PC-9 (cell line): ENCODE measurements around the gene MCCD1. TPM values are rescaled to one million over a fixed set of nuclear protein-coding genes. Genes with fewer than 3 reads are reported as not detected.
A peak's percentile ranks its signal among the peaks of the same experiment; 100 is the strongest.
"Not testable (repeated sequence)": the region's sequence is repeated elsewhere in the genome, so short reads cannot be mapped to it uniquely, and the experiment has no call there.

Experiments used
- BruUV-seq: library from RNA; stranded (reverse); fragments of 400-500 nt; replicated peaks from 2 replicates; lab custom pipeline; 2021; lab: Mats Ljungman, UMichigan
- CTCF ChIA-PET: fragments of 300-600 bp; sonication (Branson Sonifier 250); formaldehyde crosslinking; loops from one replicate; lab custom pipeline; 2022; ENCODE audit warnings: antibody characterized with exemption; lab: Charles Lee
- POLR2A ChIA-PET: fragments of 300-600 bp; sonication (Branson Sonifier 250); formaldehyde crosslinking; loops from one replicate; lab custom pipeline; 2022; ENCODE audit warnings: antibody characterized with exemption; ENCODE audit not compliant: unreplicated experiment; lab: Charles Lee
- DNase-seq, 2 experiments: peaks; one replicate each; pipeline versions ENCODE4 v3.0.0 to v3.0.0-alpha.2; 2015 to 2022; ENCODE audit warnings: mixed read lengths in 1 of 2
- H2AFZ ChIP-seq: fragments of 200-600 bp; sonication (generic); 2 replicates; pipeline ENCODE4 v1.8.1; 2017; ENCODE audit warnings: antibody characterized with exemption
- H3F3A ChIP-seq: fragments of 200-600 bp; sonication (generic); 2 replicates; pipeline ENCODE4 v1.8.1; 2017; ENCODE audit warnings: antibody characterized with exemption, mild to moderate bottlenecking, low read depth; ENCODE audit not compliant: insufficient read depth
- H3K27ac ChIP-seq: fragments of 200-600 bp; sonication (generic); 2 replicates; pipeline ENCODE4 v1.6.1; 2016; ENCODE audit warnings: mixed run types
- H3K27me3 ChIP-seq: fragments of 200-600 bp; sonication (generic); 2 replicates; pipeline ENCODE4 v1.6.1; 2016; ENCODE audit warnings: low read depth, mixed run types; ENCODE audit not compliant: insufficient read depth
- H3K36me3 ChIP-seq: fragments of 200-600 bp; sonication (generic); 2 replicates; pipeline ENCODE4 v1.6.1; 2016; ENCODE audit warnings: low read depth, mixed run types
- H3K4me1 ChIP-seq: fragments of 200-600 bp; sonication (generic); replicated peaks from 2 replicates; pipeline ENCODE4 v1.6.1; 2016; ENCODE audit warnings: mixed run types; ENCODE audit not compliant: insufficient read depth
- H3K4me2 ChIP-seq: fragments of 200-600 bp; sonication (generic); 2 replicates; pipeline ENCODE4 v1.6.1; 2017; ENCODE audit warnings: mixed run types
- H3K4me3 ChIP-seq: fragments of 200-600 bp; sonication (generic); 2 replicates; pipeline ENCODE4 v1.6.1; 2016; ENCODE audit warnings: mixed run types
- H3K79me2 ChIP-seq: fragments of 200-600 bp; sonication (generic); 2 replicates; pipeline ENCODE4 v1.6.1; 2017; ENCODE audit warnings: low read depth, mixed run types
- H3K9me2 ChIP-seq: fragments of 200-600 bp; sonication (generic); 2 replicates; pipeline ENCODE4 v1.8.1; 2017; ENCODE audit warnings: mild to moderate bottlenecking; ENCODE audit not compliant: insufficient read depth
- H3K9me3 ChIP-seq: fragments of 200-600 bp; sonication (generic); 2 replicates; pipeline ENCODE4 v1.8.1; 2016; ENCODE audit warnings: low read depth; ENCODE audit not compliant: insufficient read depth
- H4K20me1 ChIP-seq: fragments of 200-600 bp; sonication (generic); 2 replicates; pipeline ENCODE4 v1.8.1; 2017; ENCODE audit not compliant: insufficient read depth
- EZH2 ChIP-seq: fragments of 200-600 bp; sonication (generic); IDR thresholded peaks from 2 replicates; pipeline ENCODE4 v1.8.0; 2017; ENCODE audit warnings: antibody characterized with exemption, low read depth
- intact Hi-C: fragments of 100-400 bp; cut with micrococcal nuclease; formaldehyde crosslinking; loops from one replicate; pipeline ENCODE4 v1.10.0; 2022; ENCODE audit not compliant: unreplicated experiment
- total RNA-seq: library from RNA; stranded (reverse); gene quantifications from 2 replicates; pipeline ENCODE4 v1.2.3, GENCODE V29; 2021
- TF ChIP-seq, protein P1 (sequence below): fragments of 200-600 bp; sonication (generic); conservative IDR thresholded peaks from 2 replicates; pipeline ENCODE4 v1.6.1; 2017; ENCODE audit warnings: mixed run types, antibody characterized with exemption, mild to moderate bottlenecking, moderate library complexity

The MCCD1 gene
- total RNA-seq, 1 experiment from 2014 or later, result not detected

DNA sequence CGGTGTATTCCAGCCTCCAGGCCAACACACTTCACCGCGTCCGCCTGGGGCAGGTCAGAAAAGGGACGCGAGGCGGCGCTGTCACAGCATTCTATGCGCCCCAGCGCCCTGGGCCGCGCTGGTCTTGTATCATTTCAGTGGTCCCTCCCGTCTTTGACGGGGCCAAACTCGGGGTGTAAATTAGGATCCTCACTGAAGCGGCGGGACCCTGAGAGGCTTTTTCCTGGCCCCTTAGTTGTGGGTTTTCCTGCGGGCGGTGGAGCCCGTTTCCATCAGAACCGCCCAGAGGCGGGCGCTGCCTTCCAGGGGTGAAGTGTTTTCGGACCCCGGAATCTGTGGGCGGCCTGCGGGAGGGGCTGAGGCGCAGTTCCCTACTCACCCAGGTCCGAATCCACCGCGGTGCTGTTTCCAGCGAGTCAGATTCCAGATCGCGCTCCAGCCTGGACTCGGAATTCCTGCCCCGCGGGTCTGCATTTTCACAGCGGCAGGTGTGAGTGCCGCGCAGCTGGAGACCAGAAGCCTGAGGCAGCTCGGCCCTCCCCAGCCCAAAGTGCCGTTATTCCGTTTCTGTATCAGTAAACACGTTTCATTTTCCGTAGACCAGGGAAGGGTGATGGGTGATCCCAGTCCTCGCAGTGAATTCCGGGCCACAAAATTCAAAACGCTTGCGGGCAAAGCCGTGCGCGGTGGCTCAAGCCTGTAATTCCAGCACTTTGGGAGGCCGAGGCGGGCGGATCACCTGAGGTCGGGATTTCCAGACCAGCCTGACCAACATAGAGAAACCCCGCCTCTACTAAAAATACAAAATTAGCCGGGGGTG is 34.7 kb upstream of the MCCD1 start:
- no peaks in the 10 kb centered on the region for H4K20me1 ChIP-seq
- H3K9me3 ChIP-seq, result no peaks in the 10 kb centered on the region
- no peaks in the 10 kb centered on the region for H3K9me2 ChIP-seq
- BruUV-seq, result TSS peak; percentile 10
- H3F3A ChIP-seq, result no peaks in the 10 kb centered on the region
- ChIA-PET CTCF (interaction anchor here (0.6 to 1.3 kb wide), 2 partner anchors 90 to 105 kb away, joined by 4 read pairs; no protein-coding TSS in a partner anchor), POLR2A (interaction anchor here (0.6 kb wide), 1 partner anchor 31 kb away, joined by 3 read pairs; no protein-coding TSS in a partner anchor)
- H3K4me3 ChIP-seq, result peak overlapping the region; percentile 67
- intact Hi-C loops, result loop anchor here (1.0 to 5.0 kb wide), 4 partner anchors 33 to 104 kb away; partner anchors contain the start of genes ATP6V1G2 and MCCD1
- peak overlapping the region; percentile 79 for H3K4me2 ChIP-seq
- peaks cover 22% of the 10 kb centered on the region for H3K4me1 ChIP-seq
- peak; percentile 54 to 84 for DNase-seq
- no peaks in the 10 kb centered on the region for H3K36me3 ChIP-seq
- peak overlapping the region; percentile 82 for H2AFZ ChIP-seq
- H3K27ac ChIP-seq, result peak overlapping the region; percentile 47; the same call in 1 of the 2 replicates
- peaks cover 17% of the 10 kb centered on the region; the same call in 1 of the 2 replicates for H3K79me2 ChIP-seq
- TF ChIP-seq, protein P1, sequence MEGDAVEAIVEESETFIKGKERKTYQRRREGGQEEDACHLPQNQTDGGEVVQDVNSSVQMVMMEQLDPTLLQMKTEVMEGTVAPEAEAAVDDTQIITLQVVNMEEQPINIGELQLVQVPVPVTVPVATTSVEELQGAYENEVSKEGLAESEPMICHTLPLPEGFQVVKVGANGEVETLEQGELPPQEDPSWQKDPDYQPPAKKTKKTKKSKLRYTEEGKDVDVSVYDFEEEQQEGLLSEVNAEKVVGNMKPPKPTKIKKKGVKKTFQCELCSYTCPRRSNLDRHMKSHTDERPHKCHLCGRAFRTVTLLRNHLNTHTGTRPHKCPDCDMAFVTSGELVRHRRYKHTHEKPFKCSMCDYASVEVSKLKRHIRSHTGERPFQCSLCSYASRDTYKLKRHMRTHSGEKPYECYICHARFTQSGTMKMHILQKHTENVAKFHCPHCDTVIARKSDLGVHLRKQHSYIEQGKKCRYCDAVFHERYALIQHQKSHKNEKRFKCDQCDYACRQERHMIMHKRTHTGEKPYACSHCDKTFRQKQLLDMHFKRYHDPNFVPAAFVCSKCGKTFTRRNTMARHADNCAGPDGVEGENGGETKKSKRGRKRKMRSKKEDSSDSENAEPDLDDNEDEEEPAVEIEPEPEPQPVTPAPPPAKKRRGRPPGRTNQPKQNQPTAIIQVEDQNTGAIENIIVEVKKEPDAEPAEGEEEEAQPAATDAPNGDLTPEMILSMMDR, result peak; percentile 87
- TF ChIP-seq EZH2, result no peak
- no peaks in the 10 kb centered on the region for H3K27me3 ChIP-seq

GRCh38 chr6:31495580-31495979 is 33.2 kb upstream of the MCCD1 start:
- ChIA-PET POLR2A (interaction anchor here (0.5 to 0.9 kb wide), 5 partner anchors 14 to 424 kb away, joined by 3 to 8 read pairs (median 4); no protein-coding TSS in a partner anchor), CTCF (interaction anchor here (0.7 to 0.8 kb wide), 2 partner anchors 31 to 46 kb away, joined by 3 read pairs; no protein-coding TSS in a partner anchor)
- DNase-seq, result peak; percentile 50 to 53
- H3K36me3 ChIP-seq, result no peaks in the 10 kb centered on the region
- peak overlapping the region; percentile 79 for H3K4me2 ChIP-seq
- H3K4me3 ChIP-seq, result peak overlapping the region; percentile 67; the same call in 1 of the 2 replicates
- TF ChIP-seq EZH2, result no peak
- TF ChIP-seq, protein P1, result no peak
- H3K79me2 ChIP-seq, result peaks cover 26% of the 10 kb centered on the region
- H3K9me2 ChIP-seq, result no peaks in the 10 kb centered on the region
- peak overlapping the region; percentile 47 for H3K27ac ChIP-seq
- BruUV-seq, result TSS peak; percentile 20
- H3F3A ChIP-seq, result no peaks in the 10 kb centered on the region
- intact Hi-C loops, result loop anchor here (2.0 to 5.0 kb wide), 2 partner anchors 95 to 242 kb away; partner anchors contain the start of gene CLIC1
- H2AFZ ChIP-seq, result no peak overlapping the region
- H3K4me1 ChIP-seq, result peaks cover 26% of the 10 kb centered on the region
- H3K9me3 ChIP-seq, result no peaks in the 10 kb centered on the region
- no peaks in the 10 kb centered on the region for H4K20me1 ChIP-seq
- H3K27me3 ChIP-seq, result no peaks in the 10 kb centered on the region

GRCh38 chr6:31496826-31497225 is 31.9 kb upstream of the MCCD1 start:
- POLR2A ChIA-PET, result interaction anchor here (0.6 to 1.2 kb wide), 4 partner anchors 35 to 1864 kb away, joined by 3 to 12 read pairs (median 4); partner anchors contain the start of genes DDX39B and GABBR1
- CTCF ChIA-PET, result not testable (repeated sequence)
- peak overlapping the region; percentile 80 for H3K4me2 ChIP-seq

More at GRCh38 chr6:31496826-31497225, 31.9 kb upstream of the MCCD1 start:
- not testable (repeated sequence) for DNase-seq, H3F3A ChIP-seq, H2AFZ ChIP-seq, BruUV-seq, H3K36me3 ChIP-seq, H4K20me1 ChIP-seq, H3K27me3 ChIP-seq, H3K27ac ChIP-seq, H3K9me3 ChIP-seq, H3K9me2 ChIP-seq
- Histone ChIP-seq H3K4me3 (peak overlapping the region; percentile 71; the same call in 1 of the 2 replicates), H3K4me1 (peaks cover 26% of the 10 kb centered on the region), H3K79me2 (peaks cover 39% of the 10 kb centered on the region)
- intact Hi-C loops, result loop anchor here (5.0 kb wide), 1 partner anchor 240 kb away; the partner anchor contains the start of gene CLIC1
